GM18508 (cell line): Measurements from ENCODE around the gene SYT9.

ENCODE experiments used
- ATAC-seq: cut with Tn5 transposase; IDR thresholded peaks from one replicate; pipeline ENCODE4 v1.9.1; 2021; ENCODE audit warnings: moderate number of reproducible peaks; ENCODE audit not compliant: insufficient read depth, unreplicated experiment

Gene SYT9

DNA sequence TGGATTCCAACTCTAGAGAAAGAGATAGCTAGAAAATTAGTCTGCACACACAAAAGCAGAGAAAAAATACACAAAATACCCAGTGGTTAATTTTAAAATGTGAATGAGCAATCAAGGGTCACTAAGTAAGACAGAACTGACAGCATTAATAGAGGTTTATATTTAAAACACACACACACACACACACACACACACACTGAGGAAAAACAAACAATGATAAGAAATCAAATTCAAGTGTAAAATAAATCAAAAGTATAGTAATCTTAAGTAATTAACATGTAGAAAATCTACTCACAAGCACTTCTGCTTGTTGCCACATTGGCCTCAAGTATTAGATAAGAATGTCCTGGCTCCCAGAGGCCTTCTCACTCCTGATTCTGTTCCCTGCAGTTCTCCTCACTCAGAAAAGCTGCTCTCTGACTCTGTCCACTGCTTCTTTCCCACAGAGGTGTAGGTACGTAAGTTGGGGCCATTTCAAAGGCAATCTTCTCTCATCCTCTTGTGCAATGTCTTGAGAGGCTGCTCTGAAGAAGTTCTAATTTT, 200.3 kb downstream of the SYT9 start:
- no peak for ATAC-seq

DNA sequence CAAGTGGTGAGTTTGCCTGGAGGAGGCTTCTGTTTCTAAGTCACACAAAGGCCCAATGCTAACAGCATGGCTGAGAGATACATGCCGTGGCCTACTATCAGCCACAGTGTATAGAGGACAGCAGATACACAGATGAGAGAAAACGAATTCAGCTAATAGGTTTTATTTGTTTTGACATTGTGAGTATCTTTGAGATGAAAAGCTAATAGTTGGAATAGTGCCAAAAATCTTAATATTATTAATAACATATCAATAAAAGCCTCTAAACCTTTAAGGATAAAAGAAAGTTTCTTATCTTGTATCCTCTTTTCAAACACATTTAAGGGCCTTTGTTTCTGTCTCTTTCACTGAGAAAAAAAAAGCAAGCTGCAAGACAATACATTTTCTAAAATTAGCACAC, 203.2 kb downstream of the SYT9 start:
- no peak for ATAC-seq

DNA sequence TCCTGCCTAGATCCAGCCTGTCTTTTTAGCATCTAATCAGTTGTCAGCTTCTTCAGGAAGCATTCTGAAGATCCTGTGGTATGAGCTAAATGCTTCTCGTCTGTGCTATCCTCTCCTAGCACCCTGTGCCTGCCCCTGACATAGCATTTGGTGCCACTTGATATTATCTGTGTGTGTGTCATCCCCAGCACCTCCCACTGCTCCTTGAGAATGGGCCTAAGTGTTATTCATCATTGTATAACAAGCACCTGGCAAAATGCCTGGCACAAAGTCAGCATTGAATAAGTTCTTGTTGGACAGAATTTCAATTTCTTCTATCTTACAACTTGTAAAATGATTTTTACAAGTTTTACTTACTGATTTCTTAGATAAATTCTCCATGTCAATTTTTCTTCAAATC, 205.5 kb downstream of the SYT9 start:
- no peak for ATAC-seq

DNA sequence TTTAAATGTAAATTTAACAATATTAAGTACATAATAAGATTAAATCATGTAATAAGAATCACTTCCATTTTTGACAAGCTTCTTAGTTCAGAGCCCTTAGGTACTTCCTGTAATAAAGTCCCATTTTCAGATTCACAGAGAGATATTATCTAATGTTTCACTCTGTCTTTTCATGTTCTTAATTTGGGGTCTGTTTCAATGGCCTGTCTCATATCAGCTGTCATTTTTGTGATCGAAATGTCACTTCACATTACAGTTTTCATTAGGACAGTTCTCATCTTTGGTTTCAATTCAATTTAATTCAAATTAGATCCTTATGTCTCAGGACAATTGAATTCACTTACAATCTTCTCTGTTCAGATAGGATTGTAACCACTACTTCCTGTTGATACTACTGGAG, 211.0 kb downstream of the SYT9 start:
- ATAC-seq: no peak

DNA sequence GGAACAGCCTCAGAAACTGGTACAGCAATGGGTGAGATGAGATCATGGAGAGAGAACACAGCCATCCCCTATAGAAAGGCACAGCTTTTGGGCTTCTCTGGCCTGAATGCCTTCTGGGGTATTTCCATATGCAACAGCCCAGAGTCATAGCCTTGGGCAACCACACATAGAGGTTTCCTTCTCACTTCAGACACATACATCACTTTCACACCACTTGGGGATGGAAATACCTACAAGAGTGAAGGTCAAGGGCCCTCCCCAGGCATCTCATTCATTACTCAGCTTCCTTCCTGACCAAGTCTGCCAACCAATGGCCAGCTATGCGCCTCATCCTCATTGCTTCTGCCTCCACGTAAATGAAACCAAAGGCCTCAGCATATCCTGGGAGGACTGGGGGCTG, 215.9 kb downstream of the SYT9 start:
- peak; percentile 70 for ATAC-seq

DNA sequence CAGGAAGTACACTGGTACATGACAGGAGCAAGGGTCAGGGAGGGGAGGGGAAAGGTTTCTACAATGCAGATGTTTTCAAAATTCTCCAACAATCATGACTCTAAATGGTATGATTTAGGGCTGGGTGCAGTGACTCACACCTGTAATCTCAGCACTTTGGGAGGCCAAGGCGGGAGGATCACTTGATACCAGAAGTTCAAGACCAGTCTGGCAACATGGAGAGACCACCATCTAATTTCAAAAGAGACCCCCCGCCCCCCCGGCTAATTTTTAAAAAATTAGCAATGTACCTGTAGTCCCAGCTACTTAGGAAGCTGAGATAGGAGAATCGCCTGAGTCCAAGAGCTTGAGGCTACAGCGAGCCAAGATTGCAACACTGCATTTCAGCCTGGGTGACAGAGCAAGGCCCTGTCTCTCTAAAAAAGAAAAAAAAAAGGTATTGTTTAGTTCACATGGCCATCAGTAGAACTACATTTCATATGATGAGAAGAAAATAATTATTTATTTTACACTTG, 217.7 kb downstream of the SYT9 start:
- ATAC-seq: no peak

DNA sequence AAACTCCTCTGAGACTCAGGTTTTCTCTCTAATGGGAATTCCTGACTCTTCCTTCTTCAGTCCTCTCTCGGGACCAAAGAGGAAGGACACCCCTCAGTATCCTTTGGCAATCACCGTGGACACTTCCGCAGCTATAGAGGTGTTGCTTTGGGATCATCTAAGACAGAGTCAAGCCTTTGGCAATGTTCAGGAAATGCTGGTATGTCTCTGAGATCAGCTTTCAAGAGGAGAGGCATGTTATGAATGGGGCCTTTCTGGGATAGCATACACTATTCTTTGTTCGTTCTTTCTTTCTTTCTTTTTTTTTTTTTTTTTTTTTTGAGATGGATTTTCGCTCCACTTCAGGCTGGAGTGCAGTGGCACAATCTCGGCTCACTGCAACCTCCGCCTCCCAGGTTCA, 219.4 kb downstream of the SYT9 start:
- no peak for ATAC-seq

DNA sequence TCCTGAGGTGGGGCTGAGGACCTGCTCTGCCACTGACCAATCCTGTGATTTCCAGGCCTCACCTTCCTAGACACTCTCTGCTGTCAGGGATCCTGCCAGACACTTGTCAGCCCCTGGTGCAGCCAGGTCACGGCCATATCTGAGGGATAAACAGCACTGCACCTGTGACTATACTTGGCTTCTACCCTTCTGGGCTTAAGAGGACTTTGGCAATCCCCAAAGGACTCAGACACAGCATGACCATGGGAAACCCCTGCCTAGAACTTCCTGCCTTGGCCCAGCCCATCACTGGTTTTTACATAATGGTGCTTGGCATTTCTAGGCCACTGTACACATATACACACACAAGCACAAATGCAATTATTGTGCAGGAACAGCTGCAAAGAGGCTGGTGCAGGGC, 222.0 kb downstream of the SYT9 start:
- ATAC-seq: peak; percentile 97

DNA sequence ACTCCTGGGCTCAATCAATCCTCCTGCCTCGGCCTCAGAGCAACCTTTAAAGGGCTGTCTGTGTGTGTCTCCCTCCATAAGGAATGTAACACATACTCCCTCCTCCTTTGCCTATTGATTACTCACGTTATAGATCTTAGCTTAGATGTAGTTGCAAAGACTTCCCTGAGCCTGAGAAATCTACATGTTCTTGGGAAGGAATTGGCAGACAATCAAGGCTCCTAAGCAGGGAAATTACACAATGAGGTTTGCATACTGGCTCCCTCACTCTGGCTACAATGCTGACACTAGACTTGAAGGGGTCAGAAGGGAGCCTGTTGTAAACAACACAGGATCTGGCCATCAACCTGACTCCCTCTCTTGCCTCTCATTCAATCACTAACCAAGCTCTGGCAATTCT, 228.4 kb downstream of the SYT9 start:
- ATAC-seq: no peak

DNA sequence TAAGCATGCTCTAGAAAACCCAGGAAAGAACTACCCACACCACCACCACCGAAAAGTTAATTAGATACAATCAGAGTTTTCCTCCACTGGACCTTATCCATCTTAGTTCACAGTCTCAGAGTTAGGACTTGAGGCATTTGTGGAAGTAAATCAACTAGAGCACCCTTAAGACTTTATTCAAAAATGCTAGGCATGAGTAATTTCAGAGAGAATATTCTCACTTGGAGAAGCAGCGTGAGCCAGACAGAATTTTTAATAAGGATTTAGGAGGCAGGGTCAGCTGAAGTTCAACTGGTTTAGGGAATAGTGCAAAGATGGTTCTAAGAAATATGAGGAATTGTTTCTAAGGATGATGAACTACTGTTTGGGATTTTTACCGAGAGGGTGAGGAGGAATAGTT, 232.4 kb downstream of the SYT9 start:
- no peak for ATAC-seq

DNA sequence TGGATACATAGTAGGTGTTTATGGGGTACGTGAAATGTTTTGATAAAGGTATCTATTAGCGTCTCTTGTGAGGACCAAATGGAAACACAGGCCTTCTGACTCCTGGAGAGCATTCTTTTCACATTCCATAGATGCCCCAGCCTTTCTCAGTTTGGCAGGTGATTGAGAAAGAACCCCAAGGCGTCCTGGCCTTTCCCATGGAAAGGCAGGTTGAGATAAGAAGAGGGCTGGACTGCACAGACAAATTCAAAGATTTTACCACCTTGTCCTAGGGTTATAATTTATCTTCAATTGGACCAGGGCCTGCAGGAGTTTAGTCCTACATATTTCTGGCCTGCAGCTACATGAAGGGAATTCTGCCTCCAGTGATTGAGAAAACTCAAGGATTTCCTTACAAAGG, 232.9 kb downstream of the SYT9 start:
- ATAC-seq: no peak

DNA sequence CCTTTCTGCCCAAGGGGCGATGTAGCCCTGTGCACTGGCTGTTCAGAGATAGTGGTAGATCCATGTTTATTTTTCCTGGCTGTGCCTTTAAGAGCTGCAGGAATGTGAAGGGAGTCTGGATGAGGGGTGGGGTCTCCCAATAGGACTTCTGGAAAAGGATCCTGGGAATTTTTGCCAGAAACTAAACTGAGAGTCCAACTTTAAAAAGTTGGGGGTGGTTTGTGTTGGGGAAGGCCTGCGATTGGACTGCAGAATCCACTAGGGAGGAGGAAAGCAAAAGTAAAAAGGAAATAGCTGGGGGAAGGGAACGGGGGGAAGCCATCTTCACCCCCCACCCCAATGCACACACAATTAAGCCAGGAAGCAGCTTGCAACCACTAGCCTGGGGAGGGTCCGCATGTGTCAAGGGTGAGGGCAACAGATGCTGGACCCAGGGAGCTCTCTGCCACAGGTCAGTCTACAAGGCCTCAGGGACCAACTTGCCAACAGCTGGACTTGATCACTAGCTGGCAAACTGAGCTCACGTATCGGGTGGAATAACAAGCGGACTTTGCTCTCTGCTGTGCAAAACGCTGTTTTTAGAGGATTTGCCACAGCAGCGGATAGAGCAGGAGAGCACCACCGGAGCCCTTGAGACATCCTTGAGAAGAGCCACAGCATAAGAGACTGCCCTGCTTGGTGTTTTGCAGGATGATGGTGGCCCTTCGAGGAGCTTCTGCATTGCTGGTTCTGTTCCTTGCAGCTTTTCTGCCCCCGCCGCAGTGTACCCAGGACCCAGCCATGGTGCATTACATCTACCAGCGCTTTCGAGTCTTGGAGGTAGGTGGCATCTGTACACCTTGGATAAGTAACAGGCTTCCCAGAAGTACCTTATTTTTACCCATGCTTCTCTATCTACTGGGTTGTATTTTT, 233.7 kb downstream of the SYT9 start, which contains the start of gene OLFML1:
Gene OLFML1 (plus strand): TSS at position 321 of the 912 bp plus-strand sequence. CDS start 370 bp downstream, at position 691.
- ATAC-seq: no peak

DNA sequence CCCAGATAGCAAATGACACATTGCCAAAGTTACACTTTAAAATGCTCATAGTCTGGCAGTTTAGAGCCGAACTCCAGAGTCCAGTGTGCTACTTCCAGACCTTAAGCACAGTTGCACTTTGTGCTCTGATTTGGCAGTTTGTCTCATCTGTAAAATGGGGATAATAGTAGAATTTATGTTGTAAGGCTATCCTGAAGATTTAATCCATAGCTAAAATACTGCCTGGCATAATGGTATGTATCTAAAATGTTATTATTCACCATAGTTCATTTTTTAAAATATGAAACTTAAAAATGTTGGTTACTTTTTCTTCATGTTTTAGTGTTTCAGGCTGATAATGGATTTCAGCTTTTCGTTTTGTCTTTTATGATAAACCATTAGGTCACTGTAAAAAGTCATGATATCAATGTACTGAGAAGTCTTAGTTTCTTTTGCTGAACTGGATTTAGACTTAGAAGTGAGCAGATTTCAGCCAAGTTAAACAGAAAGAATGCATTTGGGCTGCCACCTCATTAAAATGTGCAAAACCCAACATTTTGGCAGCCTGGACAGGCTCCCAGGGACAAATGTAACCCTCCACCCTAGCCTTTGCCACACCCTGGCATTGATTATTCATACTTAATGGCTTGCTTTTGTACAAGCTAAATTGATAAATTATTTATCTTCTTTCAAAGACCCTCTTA, 234.5 kb downstream of the SYT9 start:
- ATAC-seq: no peak

DNA sequence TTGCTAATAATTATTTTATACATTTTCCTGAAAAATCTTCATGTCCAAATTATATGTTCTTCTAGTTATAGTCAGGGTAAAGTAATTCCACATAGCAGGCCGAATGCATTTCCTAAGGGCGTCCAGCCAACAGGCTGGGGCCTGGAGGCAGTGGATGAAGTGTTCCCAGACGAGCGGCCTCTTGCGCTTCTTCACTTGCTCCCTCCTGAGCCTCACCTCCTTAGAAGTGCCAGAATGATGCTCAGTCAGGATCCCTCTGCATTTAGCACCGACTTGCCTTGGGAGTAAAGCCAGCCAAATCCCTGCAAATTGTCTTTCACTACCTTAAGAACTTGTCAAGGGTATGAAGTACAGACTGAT, 235.1 kb downstream of the SYT9 start:
- ATAC-seq: no peak

DNA sequence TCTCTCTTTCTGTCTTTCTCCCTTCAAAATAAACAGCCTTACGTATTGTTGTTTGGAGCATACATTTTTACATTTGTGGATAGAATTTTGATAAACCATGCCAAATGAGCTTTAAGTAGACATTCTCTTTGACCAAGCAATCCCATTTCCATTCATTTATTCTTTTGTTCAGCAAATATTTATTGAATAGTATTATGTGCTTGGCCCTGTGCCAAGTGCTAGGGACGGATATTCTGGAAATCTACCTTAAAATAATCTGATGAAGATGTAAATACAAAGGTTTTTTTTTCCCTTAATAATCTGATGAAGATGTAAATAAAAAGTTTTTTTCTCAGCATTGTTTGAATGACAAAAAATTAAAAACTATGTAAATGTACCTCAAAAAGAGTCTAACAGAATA, 235.7 kb downstream of the SYT9 start:
- ATAC-seq: no peak

DNA sequence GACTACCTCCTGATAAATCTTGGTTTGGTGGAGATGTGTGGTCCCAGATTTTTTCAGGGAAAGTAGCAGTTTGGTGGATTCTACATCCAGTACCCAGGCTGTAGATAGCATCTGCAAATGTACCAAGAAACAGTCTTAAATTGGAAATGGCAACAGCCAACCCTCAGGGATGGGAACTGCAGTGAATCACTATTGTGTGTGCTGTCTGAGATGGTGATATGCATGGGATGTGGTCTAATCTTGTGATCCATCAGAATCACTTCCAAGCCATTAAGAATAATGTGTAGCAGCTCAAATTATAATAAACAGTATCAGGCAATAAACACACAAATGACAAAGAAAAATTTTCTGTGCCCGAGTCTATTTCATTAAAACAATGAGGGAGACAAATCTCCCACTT, 237.0 kb downstream of the SYT9 start:
- ATAC-seq: no peak

DNA sequence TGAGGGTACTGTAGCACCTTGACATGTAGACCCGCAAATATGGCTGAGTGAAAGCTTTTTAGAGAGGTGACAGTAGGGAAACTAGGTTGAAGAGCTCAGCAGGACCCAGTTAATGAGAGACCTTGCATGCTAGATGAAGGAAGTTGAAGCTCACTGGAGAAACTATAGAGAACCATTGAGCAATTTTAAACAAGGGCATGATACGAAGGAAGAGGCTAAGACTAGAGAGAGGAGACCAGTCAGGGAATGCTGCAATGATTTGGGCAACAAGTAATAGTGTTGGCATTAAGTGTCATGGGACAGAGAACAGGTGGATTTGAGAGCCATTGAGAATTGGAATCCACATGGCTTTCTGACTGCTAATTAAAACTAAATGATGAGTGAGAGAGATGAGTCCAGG, 237.7 kb downstream of the SYT9 start:
- no peak for ATAC-seq

DNA sequence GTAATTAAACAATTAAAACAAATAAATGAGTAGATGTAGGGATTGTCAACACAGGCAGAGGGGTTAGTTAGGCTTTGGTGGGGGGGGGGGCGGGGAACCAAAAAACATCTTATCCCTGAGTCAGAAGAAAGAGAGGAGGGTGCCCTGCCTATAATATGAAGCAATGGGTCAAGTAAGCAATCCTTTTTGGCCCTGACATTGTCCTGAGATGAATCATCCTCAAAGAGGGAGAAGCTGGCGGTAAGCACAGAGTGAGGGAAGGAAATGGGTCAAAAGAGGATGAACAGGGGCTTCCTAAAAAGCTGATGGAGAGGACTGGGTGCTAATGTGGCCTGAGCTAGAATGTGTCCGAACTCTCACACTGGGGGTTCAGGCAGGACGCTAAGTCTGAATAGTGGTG, 238.3 kb downstream of the SYT9 start:
- ATAC-seq: no peak

DNA sequence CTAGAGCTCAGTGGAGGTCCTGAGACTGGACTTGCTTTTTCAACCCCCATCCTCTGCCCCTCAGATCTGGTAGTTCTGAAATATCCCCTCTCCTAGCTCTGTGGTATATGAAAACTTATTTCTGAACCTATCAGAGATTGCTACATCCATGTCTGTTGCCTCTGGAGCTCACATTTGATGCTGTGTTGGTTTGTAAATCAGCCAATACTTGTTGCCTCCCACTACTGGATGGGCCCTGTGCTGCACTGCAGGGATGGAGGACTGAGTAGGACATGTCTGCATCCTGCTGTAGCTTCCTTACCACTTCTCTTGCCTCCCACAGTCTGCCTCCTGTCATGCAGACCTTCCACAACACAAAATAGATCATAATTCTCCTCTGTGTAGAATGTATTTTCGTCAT, 238.8 kb downstream of the SYT9 start:
- ATAC-seq: no peak

DNA sequence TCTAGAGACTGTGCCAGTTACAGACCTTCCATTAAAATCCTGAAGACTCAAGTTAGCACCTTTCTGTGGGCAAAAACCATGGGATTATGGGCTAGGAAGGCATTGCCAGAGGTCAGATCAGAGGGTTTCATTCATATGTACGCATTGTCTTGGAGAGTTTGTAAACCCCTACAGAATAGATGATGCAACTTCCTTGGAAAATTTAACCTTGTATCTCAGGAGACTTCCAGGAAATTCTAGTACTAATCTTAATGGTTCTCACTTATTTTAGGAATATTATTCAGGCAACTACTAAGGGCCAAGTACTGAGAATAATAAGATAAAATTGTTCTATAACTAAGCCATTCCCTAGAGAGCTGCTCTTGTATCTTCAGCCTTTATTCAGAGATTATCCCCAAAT, 240.5 kb downstream of the SYT9 start:
- no peak for ATAC-seq

DNA sequence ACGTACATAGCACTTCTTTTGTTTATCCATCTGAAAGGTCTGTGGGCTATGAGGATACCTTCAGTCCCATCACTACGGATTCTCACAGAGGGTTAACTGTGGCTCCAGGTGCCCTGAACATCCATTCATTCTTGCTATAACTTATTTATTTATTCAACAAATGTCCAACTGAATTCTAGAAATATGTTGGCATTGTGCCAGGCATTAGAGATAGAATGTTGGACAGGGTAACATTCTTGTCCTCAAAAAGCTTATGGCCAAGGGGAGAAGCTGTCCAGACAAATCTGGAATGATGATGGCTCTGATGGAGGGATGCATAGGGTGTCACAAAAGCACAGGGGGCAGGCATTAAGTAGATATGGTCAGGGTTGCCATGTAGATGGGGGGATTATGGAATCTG, 242.0 kb downstream of the SYT9 start:
- no peak for ATAC-seq
